ENCODE results near the gene EXOG. TPM values are rescaled to one million over a fixed set of nuclear protein-coding genes. Genes with fewer than 3 reads are reported as not detected.

EXOG gene
- total and polyA plus RNA-seq, 10 of the 15 experiments (the other 5 are each of a cell fraction or from before 2014, with no cell fraction given), result 7.8 to 20.9 (median 19.6) TPM

GRCh38 chr3:38564631-38565338 lies 68.6 kb downstream of the EXOG start:
- SMC1A ChIA-PET (ENCODE audit: uncharacterized antibody, unreplicated experiment), result no interaction called here
- POLR2A ChIA-PET, result no interaction called here
- H3K4me2 ChIP-seq (ENCODE audit: control insufficient read depth, insufficient read depth), result no peak overlapping the region
- no TSS peak for BruUV-seq (replicated peaks)
- intact Hi-C loops (cut with micrococcal nuclease; ENCODE audit: unreplicated experiment), result no loop called here
- no peaks in the 10 kb centered on the region for H3K79me2 ChIP-seq (ENCODE audit: control insufficient read depth, insufficient read depth, low read length)
- H3K27me3 ChIP-seq (replicated peaks in 1 of 2; ENCODE audit: control insufficient read depth in 2 of 2, insufficient read depth in 2 of 2, low read length in 1 of 2), result no peaks in the 10 kb centered on the region
- FAIRE-seq (no peak), ATAC-seq (no peak), DNase-seq (ENCODE audit: low read depth, low spot score) (no peak)
- no peak overlapping the region for H3K4me3 ChIP-seq
- H3K36me3 ChIP-seq (ENCODE audit: control insufficient read depth in 2 of 2, insufficient read depth in 2 of 2, low read length in 1 of 2), result no peaks in the 10 kb centered on the region
- H3K27ac ChIP-seq (ENCODE audit: control insufficient read depth, insufficient read depth), result no peak overlapping the region
- no peaks in the 10 kb centered on the region for H4K20me1 ChIP-seq (ENCODE audit: control insufficient read depth, insufficient read depth)
- RAD21 ChIA-PET (ENCODE audit: unreplicated experiment), result no interaction called here
- no peaks in the 10 kb centered on the region for H3K4me1 ChIP-seq (ENCODE audit: control insufficient read depth, insufficient read depth, low read length)
- no peaks in the 10 kb centered on the region for H3K9me3 ChIP-seq (replicated peaks; ENCODE audit: control insufficient read depth, insufficient read depth, low read length)
- H2AFZ ChIP-seq (ENCODE audit: control insufficient read depth, low read depth, low read length), result no peak overlapping the region
- no peak for TF ChIP-seq KAT2A (conservative IDR thresholded peaks at IDR 0.05; ENCODE audit: control insufficient read depth, low read depth, low read length)
- no peak for TF ChIP-seq ZNF592 (IDR thresholded peaks at IDR 0.05)
- no peak for TF ChIP-seq MAX (IDR thresholded peaks at IDR 0.05; ENCODE audit: low read depth, low read length)
- no peak for TF ChIP-seq TCF12 (IDR thresholded peaks at IDR 0.05; ENCODE audit: low read depth, low read length)
- TF ChIP-seq BACH1 (IDR thresholded peaks at IDR 0.05; ENCODE audit: borderline replicate concordance), result no peak
- TF ChIP-seq KLF5 (IDR thresholded peaks at IDR 0.05; ENCODE audit: partially characterized antibody), result no peak
- no peak for TF ChIP-seq SP1 (IDR thresholded peaks at IDR 0.05; ENCODE audit: low read depth, low read length)
- TF ChIP-seq ESRRA (IDR thresholded peaks at IDR 0.05; ENCODE audit: low read length), result no peak
- CTCF ChIA-PET, result no interaction called here
- H3K9ac ChIP-seq (ENCODE audit: control insufficient read depth, insufficient read depth, low read length), result no peak overlapping the region
- 28% methylated on average over 6 of the region's 6 CpGs for WGBS (ENCODE audit: insufficient coverage, insufficient replicate concordance, low lambda C conversion rate, missing lambda C conversion rate)
- in situ Hi-C loops (cut with MboI), result no loop called here
